Right lobe of liver (tissue), 4 donors: ENCODE results near the gene CHN2.

Experiments used
- POLR2A ChIP-seq: fragments of 450-650 bp; IDR thresholded peaks from one replicate; pipeline ENCODE4 v1.6.1; 2017; ENCODE audit warnings: antibody characterized with exemption, mild to moderate bottlenecking
- TF ChIP-seq, protein P1 (sequence below), 4 donors: fragments of 200-600 bp in 3 of 4; fragments of 450-650 bp in 1 of 4; IDR thresholded peaks; one replicate each; pipeline versions ENCODE4 v1.5.1 to v1.8.0; 2016 to 2022; ENCODE audit warnings: antibody characterized with exemption in 4 of 4, mild to moderate bottlenecking in 2 of 4
- donor health status: DM: no; HTN: no; CAD: no.
- donor health status: DM: no; HTN: no; CAD: no.
- donor health status: DM: no; HTN: yes; CAD: no.

GRCh38 chr7:29444267-29444666 lies 249.7 kb downstream of the CHN2 start:
- TF ChIP-seq POLR2A = no peak
- TF ChIP-seq, protein P1, sequence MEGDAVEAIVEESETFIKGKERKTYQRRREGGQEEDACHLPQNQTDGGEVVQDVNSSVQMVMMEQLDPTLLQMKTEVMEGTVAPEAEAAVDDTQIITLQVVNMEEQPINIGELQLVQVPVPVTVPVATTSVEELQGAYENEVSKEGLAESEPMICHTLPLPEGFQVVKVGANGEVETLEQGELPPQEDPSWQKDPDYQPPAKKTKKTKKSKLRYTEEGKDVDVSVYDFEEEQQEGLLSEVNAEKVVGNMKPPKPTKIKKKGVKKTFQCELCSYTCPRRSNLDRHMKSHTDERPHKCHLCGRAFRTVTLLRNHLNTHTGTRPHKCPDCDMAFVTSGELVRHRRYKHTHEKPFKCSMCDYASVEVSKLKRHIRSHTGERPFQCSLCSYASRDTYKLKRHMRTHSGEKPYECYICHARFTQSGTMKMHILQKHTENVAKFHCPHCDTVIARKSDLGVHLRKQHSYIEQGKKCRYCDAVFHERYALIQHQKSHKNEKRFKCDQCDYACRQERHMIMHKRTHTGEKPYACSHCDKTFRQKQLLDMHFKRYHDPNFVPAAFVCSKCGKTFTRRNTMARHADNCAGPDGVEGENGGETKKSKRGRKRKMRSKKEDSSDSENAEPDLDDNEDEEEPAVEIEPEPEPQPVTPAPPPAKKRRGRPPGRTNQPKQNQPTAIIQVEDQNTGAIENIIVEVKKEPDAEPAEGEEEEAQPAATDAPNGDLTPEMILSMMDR (IDR thresholded peaks at IDR 0.05) = no peak
